Ovary (tissue), 3 donors: ENCODE data around the gene RGS6.

Source experiments
- CTCF ChIP-seq, 3 donors: fragments of 450-650 bp in 2 of 3; fragments of 200-600 bp in 1 of 3; IDR thresholded peaks; one replicate each; pipeline versions ENCODE4 v1.5.1 to v1.8.0; 2016 to 2022; ENCODE audit warnings: antibody characterized with exemption in 3 of 3, mild to moderate bottlenecking in 1 of 3
- POLR2A ChIP-seq: fragments of 450-650 bp; IDR thresholded peaks from one replicate; pipeline ENCODE4 v1.6.1; 2017; ENCODE audit warnings: antibody characterized with exemption, mild to moderate bottlenecking, moderate library complexity
- donor health status: DM: no; HTN: no; CAD: no.

GRCh38 chr14:72516936-72517700 is 584.9 kb downstream of the RGS6 start:
- TF ChIP-seq CTCF (IDR thresholded peaks at IDR 0.05) (peak; percentile 80 to 92 (median 84)), POLR2A (no peak)
